Vagina (tissue), 2 donors: ENCODE data around the gene TMEM266.

Source experiments
- POLR2A ChIP-seq, 2 donors: fragments of 450-650 bp; IDR thresholded peaks; one replicate each; pipeline ENCODE4 v1.6.1; 2017; ENCODE audit warnings: antibody characterized with exemption in 2 of 2, mild to moderate bottlenecking in 2 of 2, moderate library complexity in 2 of 2
- POLR2AphosphoS5 ChIP-seq, 2 donors: sonication (generic); formaldehyde crosslinking; IDR thresholded peaks; one replicate each; pipeline ENCODE4 v1.9.0; 2017; ENCODE audit warnings: antibody characterized with exemption in 2 of 2, mild to moderate bottlenecking in 2 of 2, low read depth in 1 of 2; ENCODE audit not compliant: insufficient read depth in 1 of 2

- TF ChIP-seq POLR2A (IDR thresholded peaks at IDR 0.05) (no peak), POLR2AphosphoS5 (IDR thresholded peaks at IDR 0.05; ENCODE audit: insufficient read depth in 1 of 2, low read depth in 1 of 2) (no peak)
These were observed 131.2 kb downstream of the TMEM266 start for GRCh38 chr15:76190751-76191538.
